ENCODE measurements around the gene TEP1. TPM values are rescaled to one million over a fixed set of nuclear protein-coding genes. Genes with fewer than 3 reads are reported as not detected.
A peak's percentile ranks its signal among the peaks of the same experiment; 100 is the strongest.
"Not testable (repeated sequence)": the region's sequence is repeated elsewhere in the genome, so short reads cannot be mapped to it uniquely, and the experiment has no call there.

The TEP1 gene
- total RNA-seq, 2 donors from 2014 or later, result 36.1 to 38.7 TPM

GRCh38 chr14:20356422-20356821, 56.9 kb downstream of the TEP1 start:
- DNase-seq (ENCODE audit: low spot score), result no peak
- intact Hi-C loops (cut with DNase I), result no loop called here

DNA sequence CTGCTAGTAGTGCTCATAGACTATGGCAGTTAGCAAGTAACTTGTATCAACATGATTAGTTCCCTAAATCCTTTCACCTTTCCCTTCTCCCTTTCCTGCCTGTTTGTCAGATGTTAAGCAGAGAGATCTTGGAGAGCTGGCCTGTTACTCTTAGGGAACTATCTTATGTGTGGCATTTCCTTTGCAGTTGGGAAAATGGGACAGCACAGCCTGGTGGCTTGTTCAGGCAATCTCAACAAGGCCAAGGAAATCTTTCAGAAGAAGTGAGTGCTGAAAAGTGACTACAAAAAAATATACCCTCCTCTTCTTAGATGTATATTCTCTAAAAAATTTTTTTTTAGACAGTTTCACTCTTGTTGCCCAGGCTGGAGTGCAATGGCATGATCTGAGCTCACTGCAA, 62.4 kb downstream of the TEP1 start:
- intact Hi-C loops (cut with DNase I), result no loop called here
- DNase-seq (ENCODE audit: low spot score), result no peak

DNA sequence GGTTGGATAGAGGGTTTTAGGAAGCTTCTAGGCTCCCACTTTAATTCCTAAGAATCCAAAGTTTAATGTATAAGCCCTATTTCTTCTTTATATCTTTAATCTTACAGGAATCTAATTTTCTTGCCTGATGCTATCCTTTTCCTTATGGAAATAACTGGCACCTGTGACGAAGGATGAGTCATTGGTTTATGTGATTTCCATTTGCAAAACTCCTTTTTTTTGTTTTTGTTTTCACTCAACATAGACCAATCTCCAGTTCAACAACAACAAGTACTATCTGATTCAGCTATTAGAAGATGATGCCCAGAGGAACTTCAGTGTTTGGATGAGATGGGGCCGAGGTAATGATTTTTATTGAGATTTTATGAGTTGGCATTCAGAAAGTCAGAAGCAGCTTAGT, 63.0 kb downstream of the TEP1 start:
- intact Hi-C loops (cut with DNase I), result no loop called here
- DNase-seq (ENCODE audit: low spot score), result no peak

GRCh38 chr14:20347747-20348146, 65.6 kb downstream of the TEP1 start:
- intact Hi-C loops (cut with DNase I), result loop anchor here in 1 of 2 donors (10.0 kb wide), 1 partner anchor 337 kb away; the partner anchor contains the start of genes ANG and RNASE4
- no peak for DNase-seq (ENCODE audit: low spot score)

DNA sequence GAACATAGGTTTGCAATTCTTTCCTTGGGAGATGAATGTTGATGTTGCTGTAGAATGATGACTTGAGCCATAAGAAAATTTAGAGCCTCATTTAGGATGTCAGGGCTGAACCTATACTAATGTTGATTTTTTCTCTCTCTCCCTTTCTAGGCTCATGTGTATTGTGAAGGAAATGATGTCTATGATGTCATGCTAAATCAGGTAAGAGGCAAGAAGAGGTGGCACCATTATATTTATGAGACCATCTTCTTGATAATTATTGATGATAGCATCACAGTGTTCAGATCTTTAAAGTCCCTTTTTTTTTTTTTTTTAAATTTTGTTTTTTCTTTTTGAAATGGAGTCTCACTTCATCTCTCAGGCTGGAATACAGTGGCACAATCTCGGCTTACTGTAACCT, 66.6 kb downstream of the TEP1 start:
- no peak for DNase-seq (ENCODE audit: low spot score)
- intact Hi-C loops (cut with DNase I), result loop anchor here in 1 of 2 donors (10.0 kb wide), 1 partner anchor 338 kb away; the partner anchor contains the start of genes ANG and RNASE4

- DNase-seq (ENCODE audit: low spot score), result no peak
- intact Hi-C loops (cut with DNase I), result loop anchor here in 1 of 2 donors (10.0 kb wide), 1 partner anchor 339 kb away; the partner anchor contains the start of genes ANG and RNASE4
These were observed 67.9 kb downstream of the TEP1 start for GRCh38 chr14:20345366-20345765.

DNA sequence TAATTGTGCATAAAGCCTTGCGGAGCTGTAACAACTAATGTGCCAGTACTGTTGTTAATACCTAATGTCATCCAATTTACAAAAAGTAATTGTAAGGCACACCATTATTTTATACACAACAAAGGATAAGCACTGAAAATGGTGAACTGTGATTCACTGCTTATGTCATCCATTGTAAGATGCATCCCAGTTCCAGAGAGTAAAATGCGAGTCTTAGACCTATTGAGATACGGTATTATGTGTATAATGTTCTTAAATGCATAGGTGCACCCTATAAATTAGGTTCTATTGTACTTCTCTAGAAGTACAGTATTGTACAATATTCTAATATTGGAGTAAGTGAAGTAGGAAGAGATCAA, 69.5 kb downstream of the TEP1 start:
- intact Hi-C loops (cut with DNase I), result loop anchor here in 1 of 2 donors (10.0 kb wide), 1 partner anchor 341 kb away; the partner anchor contains the start of genes ANG and RNASE4
- no peak for DNase-seq (ENCODE audit: low spot score)

DNA sequence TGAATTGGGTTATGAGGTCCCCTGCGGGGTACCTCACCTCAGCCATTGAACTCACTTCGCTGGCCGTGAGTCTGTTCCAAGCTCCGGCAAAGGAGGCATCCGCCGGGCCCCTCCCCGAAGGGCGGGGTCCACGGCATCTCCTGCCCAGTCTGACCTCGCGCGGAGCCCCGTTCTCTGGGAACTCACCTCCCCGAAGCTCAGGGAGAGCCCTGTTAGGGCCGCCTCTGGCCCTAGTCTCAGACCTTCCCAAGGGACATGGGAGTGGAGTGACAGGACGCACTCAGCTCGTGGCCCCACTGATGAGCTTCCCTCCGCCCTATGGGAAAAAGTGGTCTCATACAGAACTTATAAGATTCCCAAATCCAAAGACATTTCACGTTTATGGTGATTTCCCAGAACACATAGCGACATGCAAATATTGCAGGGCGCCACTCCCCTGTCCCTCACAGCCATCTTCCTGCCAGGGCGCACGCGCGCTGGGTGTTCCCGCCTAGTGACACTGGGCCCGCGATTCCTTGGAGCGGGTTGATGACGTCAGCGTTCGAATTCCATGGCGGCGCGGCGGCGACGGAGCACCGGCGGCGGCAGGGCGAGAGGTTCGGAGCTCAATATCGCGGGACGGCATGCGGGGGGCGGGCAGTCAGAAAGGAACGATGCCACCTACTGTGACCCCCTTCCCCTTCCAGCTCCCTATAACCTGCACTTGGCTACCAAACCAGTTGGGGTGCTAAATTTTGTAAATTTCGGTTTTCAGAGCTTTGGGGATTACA, 70.0 kb downstream of the TEP1 start, which contains the start of gene PARP2:
TSS of gene PARP2 (plus strand) at position 544 of the 770 bp plus-strand sequence. CDS start at position 551, 7 bp downstream.
- peak; percentile 99 for DNase-seq (ENCODE audit: low spot score)
- intact Hi-C loops (cut with DNase I), result loop anchor here in 1 of 2 donors (10.0 kb wide), 1 partner anchor 342 kb away; the partner anchor contains the start of genes ANG and RNASE4

- intact Hi-C loops (cut with DNase I), result loop anchor here in 1 of 2 donors (10.0 kb wide), 1 partner anchor 343 kb away; the partner anchor contains the start of genes ANG and RNASE4
- no peak for DNase-seq (ENCODE audit: low spot score)
These were observed 71.7 kb downstream of the TEP1 start for GRCh38 chr14:20341646-20342045.

DNA sequence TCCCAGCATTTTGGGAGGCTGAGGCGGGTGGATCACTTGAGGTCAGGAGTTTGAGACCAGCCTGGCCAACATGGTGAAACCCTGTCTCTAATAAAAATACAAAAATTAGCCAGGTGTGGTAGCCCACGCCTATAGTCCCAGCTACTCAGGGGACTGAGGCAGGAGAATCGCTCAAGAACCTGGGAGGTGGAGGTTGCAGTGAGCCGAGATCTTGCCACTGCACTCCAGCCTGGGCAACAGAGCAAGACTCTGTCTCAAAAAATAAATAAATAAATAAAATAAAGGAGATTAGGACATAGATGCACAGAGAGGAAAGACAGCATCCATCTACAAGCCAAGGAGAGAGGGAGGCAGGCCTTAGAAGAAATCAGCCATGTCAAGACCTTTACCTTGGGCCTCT, 72.3 kb downstream of the TEP1 start:
- intact Hi-C loops (cut with DNase I), result loop anchor here in 1 of 2 donors (10.0 kb wide), 1 partner anchor 344 kb away; the partner anchor contains the start of genes ANG and RNASE4
- DNase-seq (ENCODE audit: low spot score), result not testable (repeated sequence)

GRCh38 chr14:20334017-20334416, 79.3 kb downstream of the TEP1 start:
- intact Hi-C loops (cut with DNase I), result loop anchor here (10.0 kb wide), 3 partner anchors 121 to 351 kb away; partner anchors contain the start of genes ANG (in 1 of the 2), APEX1 (in 1 of the 2), OSGEP (in 1 of the 2) and RNASE4 (in 1 of the 2)
- no peak for DNase-seq (ENCODE audit: low spot score)

- intact Hi-C loops (cut with DNase I), result loop anchor here (10.0 kb wide), 3 partner anchors 121 to 351 kb away; partner anchors contain the start of genes ANG (in 1 of the 2), APEX1 (in 1 of the 2), OSGEP (in 1 of the 2) and RNASE4 (in 1 of the 2)
- no peak for DNase-seq (ENCODE audit: low spot score)
These were observed 79.8 kb downstream of the TEP1 start for GRCh38 chr14:20333494-20333841.

DNA sequence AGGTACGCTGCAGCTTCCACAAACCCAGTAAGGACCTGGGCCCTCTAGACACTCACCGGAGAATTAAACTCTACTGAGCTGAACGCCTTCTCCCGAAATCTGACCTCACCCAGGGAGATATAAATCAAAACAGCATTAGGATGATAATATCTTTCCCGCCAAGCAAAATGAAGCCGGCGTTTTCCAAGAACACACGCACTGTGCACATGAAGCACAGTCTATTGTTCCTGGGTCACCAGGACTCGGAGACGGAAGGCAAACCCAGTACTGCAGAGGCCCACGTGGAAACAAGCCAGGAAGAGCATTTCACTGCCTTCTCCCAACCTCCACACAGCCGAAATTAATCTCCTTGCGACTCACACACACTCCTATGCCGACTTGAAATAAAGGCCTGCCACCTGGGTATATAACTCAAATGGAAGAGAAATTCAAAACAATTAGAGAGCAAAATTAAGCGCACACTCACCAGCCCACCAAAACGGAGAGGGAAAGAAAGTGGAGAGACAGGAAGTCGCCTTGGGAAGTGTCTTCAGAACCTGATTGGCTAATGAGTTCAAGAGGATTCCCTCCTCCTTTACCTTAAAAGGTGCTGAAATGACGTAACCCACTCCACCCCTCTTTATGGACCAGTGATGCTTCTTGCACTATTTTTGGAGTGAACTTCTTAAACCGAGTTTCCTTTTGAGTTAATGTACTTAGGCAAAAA, 80.4 kb downstream of the TEP1 start, which contains the start of gene CCNB1IP1:
TSS of gene CCNB1IP1 (minus strand) at position 492 of the 706 bp plus-strand sequence. CDS start 16,756 bp downstream, outside the sequence.
- intact Hi-C loops (cut with DNase I), result loop anchor here (10.0 kb wide), 3 partner anchors 122 to 352 kb away; partner anchors contain the start of genes ANG (in 1 of the 2), APEX1 (in 1 of the 2), OSGEP (in 1 of the 2) and RNASE4 (in 1 of the 2)
- no peak for DNase-seq (ENCODE audit: low spot score)

- DNase-seq (ENCODE audit: low spot score), result no peak
- intact Hi-C loops (cut with DNase I), result loop anchor here (10.0 kb wide), 3 partner anchors 122 to 352 kb away; partner anchors contain the start of genes ANG (in 1 of the 2), APEX1 (in 1 of the 2), OSGEP (in 1 of the 2) and RNASE4 (in 1 of the 2)
These were observed 80.9 kb downstream of the TEP1 start for GRCh38 chr14:20332431-20332787.

DNA sequence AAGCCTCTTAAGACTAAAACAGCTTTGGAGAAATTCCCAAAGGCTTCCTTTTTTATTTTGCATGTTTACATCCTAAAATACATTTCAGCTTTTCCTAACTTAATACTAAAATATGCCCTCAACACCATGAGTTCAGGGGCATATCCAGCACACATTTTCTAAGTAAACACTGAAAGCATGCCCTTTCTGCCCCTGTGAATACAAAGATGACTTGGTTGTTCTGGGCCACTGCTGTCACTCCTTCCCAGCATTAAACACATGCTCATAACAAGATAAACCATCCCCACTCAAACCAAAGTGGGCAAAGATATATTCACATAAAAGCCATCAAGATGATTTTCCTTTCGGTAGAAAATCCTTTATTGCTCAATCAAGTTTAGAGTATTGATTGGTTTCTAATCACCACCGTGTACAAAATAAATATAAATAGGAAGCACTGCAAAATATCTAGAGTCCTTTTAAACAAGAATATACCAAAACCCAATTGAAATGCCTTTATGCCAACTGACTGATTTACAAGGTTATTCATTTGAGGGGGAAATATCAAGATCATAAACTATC, 82.2 kb downstream of the TEP1 start:
- no peak for DNase-seq (ENCODE audit: low spot score)
- intact Hi-C loops (cut with DNase I), result loop anchor here (10.0 kb wide), 3 partner anchors 124 to 354 kb away; partner anchors contain the start of genes ANG (in 1 of the 2), APEX1 (in 1 of the 2), OSGEP (in 1 of the 2) and RNASE4 (in 1 of the 2)

GRCh38 chr14:20329355-20329754, 83.9 kb downstream of the TEP1 start:
- intact Hi-C loops (cut with DNase I), result loop anchor here in 1 of 2 donors (10.0 kb wide), 1 partner anchor 275 kb away; no protein-coding TSS in a partner anchor
- DNase-seq (ENCODE audit: low spot score), result no peak

DNA sequence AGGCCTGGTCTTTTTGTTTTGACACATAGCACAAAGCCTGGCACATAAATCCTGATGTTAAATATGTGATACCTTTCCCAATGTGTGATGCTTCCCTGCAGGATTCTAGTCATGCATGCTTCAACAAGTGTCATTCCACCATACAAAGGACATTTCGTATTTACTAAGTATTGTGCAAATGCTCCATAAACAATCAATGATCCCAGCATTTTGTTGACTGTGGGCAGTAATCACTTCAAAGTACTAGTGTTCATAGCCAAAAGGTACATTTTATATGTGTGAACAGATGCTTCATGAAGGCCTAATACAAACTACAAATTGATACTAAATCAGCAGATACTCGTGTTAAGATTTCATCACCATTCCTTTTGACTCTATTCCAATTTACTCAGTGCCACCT, 84.6 kb downstream of the TEP1 start:
- no peak for DNase-seq (ENCODE audit: low spot score)
- intact Hi-C loops (cut with DNase I), result loop anchor here in 1 of 2 donors (10.0 kb wide), 1 partner anchor 276 kb away; no protein-coding TSS in a partner anchor

DNA sequence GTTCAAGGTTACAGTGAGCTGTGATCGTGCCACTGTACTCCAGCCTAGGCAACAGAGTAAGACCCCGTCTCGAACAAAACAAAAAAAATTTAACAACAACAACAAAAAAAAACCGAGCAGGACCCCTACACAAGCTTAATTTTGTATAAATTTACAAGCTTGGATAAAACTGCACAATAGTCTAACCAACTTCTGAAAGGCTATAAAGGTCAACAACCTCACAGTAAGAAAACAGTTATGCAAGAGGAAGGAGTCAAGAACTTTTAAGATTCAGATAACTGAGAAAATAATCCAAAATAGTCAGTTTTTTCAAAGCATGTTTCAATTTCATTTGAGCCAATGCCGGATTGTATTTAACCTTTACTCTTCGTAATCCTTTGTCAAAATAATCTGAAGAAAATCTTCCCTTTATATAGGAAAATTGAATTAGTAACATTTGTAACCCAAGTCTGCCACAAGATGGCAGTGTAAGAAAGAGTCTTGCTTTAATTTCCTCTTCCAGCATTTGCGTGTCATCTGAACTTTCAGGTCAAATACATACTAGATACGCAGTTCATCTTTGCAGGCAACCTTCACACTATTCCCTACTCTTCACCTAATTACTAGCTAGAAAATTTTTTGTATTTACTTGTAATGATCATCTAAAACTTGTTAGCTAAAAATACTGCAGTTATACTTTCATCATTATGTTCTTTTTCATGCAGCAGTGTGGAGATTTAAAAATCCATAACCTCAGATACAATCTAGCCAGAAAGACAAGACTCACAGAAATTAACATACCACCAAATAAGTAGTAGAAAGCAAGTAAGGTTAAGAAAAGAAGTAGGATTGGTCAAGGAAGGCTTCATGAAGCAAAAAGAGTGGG, 86.1 kb downstream of the TEP1 start:
- intact Hi-C loops (cut with DNase I), result loop anchor here in 1 of 2 donors (10.0 kb wide), 1 partner anchor 278 kb away; no protein-coding TSS in a partner anchor
- no peak for DNase-seq (ENCODE audit: low spot score)

Data from posterior vena cava (tissue), 2 donors.